ENCODE data around the gene CTPS2.

The CTPS2 gene

GRCh38 chrX:16573781-16574180 is 138.7 kb downstream of the CTPS2 start:
- TF ChIP-seq ZFX (IDR thresholded peaks at IDR 0.05): no peak
- TF ChIP-seq, protein P1, sequence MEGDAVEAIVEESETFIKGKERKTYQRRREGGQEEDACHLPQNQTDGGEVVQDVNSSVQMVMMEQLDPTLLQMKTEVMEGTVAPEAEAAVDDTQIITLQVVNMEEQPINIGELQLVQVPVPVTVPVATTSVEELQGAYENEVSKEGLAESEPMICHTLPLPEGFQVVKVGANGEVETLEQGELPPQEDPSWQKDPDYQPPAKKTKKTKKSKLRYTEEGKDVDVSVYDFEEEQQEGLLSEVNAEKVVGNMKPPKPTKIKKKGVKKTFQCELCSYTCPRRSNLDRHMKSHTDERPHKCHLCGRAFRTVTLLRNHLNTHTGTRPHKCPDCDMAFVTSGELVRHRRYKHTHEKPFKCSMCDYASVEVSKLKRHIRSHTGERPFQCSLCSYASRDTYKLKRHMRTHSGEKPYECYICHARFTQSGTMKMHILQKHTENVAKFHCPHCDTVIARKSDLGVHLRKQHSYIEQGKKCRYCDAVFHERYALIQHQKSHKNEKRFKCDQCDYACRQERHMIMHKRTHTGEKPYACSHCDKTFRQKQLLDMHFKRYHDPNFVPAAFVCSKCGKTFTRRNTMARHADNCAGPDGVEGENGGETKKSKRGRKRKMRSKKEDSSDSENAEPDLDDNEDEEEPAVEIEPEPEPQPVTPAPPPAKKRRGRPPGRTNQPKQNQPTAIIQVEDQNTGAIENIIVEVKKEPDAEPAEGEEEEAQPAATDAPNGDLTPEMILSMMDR (conservative IDR thresholded peaks at IDR 0.05): no peak
- no peak overlapping the region for H3K27ac ChIP-seq

GRCh38 chrX:16567681-16568080 is 144.8 kb downstream of the CTPS2 start:
- TF ChIP-seq, protein P1 (conservative IDR thresholded peaks at IDR 0.05): no peak
- TF ChIP-seq ZFX (IDR thresholded peaks at IDR 0.05): no peak
- no peak overlapping the region for H3K27ac ChIP-seq

DNA sequence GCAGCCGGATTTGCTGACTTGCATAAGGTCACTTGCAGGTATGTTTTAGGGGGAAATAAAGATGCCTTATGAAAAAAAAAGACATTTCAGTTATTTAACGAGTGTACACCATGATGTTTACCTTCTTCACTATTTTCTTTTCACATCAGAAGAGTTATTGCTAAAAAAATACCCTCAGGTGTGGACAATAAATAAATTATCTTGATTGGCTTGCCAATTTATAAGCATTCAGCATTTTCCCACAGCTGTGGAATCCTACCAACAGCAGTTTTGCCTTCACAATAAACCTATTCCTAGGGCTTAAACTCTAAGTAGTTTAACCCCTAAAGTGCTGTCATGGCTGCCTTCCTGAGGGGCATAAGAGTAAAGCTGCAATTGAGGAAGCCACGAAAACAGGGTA is 145.9 kb downstream of the CTPS2 start:
- TF ChIP-seq ZFX (IDR thresholded peaks at IDR 0.05): no peak
- TF ChIP-seq, protein P1 (conservative IDR thresholded peaks at IDR 0.05): no peak
- no peak overlapping the region for H3K27ac ChIP-seq

- H3K27ac ChIP-seq: no peak overlapping the region
- no peak for TF ChIP-seq ZFX (IDR thresholded peaks at IDR 0.05)
- TF ChIP-seq, protein P1 (conservative IDR thresholded peaks at IDR 0.05): no peak
Measured at GRCh38 chrX:16560173-16560572, 152.3 kb downstream of the CTPS2 start.

DNA sequence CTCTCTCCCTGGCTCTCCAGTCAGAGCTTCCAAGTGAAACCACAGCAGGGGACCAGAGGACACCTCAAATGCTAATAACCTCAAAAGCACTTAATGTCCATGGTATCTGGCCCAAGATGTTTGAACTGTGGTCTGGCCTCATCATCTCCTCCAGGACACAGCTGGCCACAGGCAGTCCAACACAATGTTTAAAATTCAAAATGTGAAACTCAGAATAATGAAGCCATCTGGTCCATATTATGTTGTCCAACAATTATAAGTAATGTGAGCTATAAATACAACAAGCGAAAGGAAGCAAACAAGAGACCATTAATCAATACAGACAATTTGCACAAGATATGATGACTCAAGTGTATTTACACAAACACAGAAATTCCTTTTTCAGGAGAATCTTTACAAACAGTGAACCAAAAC is 153.3 kb downstream of the CTPS2 start:
- no peak for TF ChIP-seq ZFX (IDR thresholded peaks at IDR 0.05)
- TF ChIP-seq, protein P1 (conservative IDR thresholded peaks at IDR 0.05): no peak
- H3K27ac ChIP-seq: no peak overlapping the region

- no peak for TF ChIP-seq ZFX (IDR thresholded peaks at IDR 0.05)
- TF ChIP-seq, protein P1 (conservative IDR thresholded peaks at IDR 0.05): no peak
- H3K27ac ChIP-seq: no peak overlapping the region
Measured at GRCh38 chrX:16558489-16558888, 154.0 kb downstream of the CTPS2 start.

GRCh38 chrX:16552546-16552945 is 159.9 kb downstream of the CTPS2 start:
- H3K27ac ChIP-seq: no peak overlapping the region
- TF ChIP-seq ZFX (IDR thresholded peaks at IDR 0.05): no peak
- TF ChIP-seq, protein P1 (conservative IDR thresholded peaks at IDR 0.05): no peak

Measured in C4-2B (cell line).